Activated naive CD4-positive, alpha-beta T cell treated with anti-CD3 and anti-CD28 coated beads, Interleukin-2, amount 50 U/mL, for 24 hours (primary cell): ENCODE measurements around the gene ITGB2.

Experiments used
- H3K27ac Mint-ChIP-seq: one replicate; pipeline ENCODE4 v1.8.0; 2021; ENCODE audit warnings: mild to moderate bottlenecking, mixed read lengths
- H3K27me3 Mint-ChIP-seq: one replicate; pipeline ENCODE4 v1.8.0; 2021; ENCODE audit warnings: mixed read lengths
- H3K36me3 Mint-ChIP-seq: one replicate; pipeline ENCODE4 v1.8.0; 2021; ENCODE audit warnings: mixed read lengths
- H3K4me1 Mint-ChIP-seq: one replicate; pipeline ENCODE4 v1.8.0; 2021; ENCODE audit warnings: mixed read lengths
- H3K4me3 Mint-ChIP-seq: one replicate; pipeline ENCODE4 v1.8.0; 2021; ENCODE audit warnings: mild to moderate bottlenecking, mixed read lengths
- H3K9me3 Mint-ChIP-seq: one replicate; pipeline ENCODE4 v1.8.0; 2021; ENCODE audit warnings: mixed read lengths

ITGB2 gene

DNA sequence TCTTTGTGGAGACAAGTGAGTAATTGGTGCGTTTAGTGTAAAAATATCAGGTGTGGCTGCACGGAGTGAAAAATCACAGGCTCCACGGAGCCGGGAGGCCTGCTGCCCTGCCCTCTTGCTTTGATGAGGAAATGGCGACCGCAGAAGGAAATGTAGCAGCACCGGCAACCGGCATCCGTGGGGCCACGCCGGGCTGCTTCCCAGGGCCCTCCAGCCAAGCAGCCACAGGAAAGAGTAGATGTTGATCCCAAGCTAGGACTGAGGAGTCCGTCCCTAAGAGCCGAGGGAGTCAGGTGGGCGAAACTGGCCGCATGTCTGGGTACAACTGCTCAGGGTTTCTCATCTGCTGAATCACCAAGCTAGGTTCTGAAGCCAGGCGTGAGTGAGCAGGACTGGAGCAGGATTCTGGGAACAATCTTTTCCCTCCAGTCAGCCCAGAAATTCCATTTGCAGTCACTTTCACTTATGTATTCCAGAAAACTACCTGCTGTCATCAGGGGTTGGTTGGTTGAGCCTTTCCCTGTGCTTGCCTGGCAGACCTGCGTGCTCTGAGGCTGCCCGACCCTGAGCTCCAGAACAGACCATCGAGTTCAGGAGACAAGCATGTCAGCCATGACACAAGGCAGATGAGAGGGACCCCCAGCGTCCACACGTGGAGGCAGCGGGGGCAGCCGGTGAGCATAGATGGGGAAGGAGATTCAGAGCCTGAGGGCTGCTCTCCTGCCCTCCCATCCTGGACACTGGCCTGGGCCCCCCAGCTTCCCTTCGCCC, 5.8 kb upstream of the ITGB2 start:
- Mint-ChIP-seq H3K9me3 (no peaks in the 10 kb centered on the region), H3K36me3 (no peaks in the 10 kb centered on the region), H3K4me1 (peaks cover 94% of the 10 kb centered on the region), H3K27me3 (no peaks in the 10 kb centered on the region), H3K27ac (peak overlapping the region; percentile 99), H3K4me3 (peak overlapping the region; percentile 89)

DNA sequence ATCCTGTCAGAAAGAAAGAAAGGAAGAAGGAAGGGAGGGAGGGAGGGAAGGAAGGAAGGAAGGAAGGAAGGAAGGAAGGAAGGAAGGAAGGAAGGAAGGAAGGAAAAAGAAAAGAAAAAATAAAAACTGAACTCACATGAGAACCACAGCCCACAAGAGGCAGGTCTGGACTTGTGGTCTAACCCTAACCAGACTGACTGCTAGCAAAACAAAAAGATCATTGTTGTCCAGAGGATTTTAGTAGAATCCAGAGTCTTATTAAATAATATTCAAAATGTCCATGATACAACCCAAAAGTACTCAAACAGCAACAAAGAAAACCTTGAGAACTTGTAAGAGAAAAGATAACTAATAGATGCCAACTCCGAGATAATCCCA, 4.7 kb upstream of the ITGB2 start:
- Mint-ChIP-seq H3K4me1 (peaks cover 91% of the 10 kb centered on the region), H3K27ac (peak overlapping the region; percentile 91), H3K9me3 (no peaks in the 10 kb centered on the region), H3K4me3 (peak overlapping the region; percentile 84), H3K36me3 (no peaks in the 10 kb centered on the region), H3K27me3 (no peaks in the 10 kb centered on the region)

DNA sequence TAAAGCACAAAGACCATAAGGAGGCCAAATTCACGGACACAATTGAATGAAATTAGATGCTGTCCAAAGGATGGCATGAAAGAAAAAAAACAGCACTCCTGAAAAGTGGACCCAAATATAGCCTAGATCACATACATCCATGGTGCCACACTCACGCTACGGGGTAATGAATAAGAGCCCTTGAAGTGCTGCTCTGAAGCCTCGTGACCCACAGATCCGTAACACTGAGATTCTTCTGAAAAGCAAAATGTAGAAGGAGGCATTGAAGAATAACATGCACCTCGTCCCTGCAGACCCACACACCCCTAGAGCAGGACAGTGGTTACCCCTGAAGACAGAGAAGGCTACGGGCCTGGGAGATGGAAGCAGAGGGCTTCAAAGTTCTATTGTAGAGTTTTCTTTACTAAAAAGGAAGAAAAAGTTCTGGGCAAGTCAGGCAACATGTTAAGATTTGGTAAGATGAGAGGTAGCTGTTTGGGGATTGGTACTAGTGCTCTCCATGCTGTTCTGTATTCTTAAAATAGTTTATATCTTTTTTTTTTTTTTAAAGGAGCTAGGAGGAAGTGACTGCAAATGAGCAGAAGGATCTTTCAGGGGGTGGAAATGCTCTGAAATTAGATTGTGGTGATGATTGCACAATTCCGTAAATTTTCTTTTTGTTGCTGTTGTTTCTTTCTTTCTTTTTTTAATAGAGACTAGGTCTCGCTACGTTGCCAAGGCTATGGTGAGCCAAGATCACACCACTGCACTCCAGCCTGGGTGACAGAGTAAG, 4.1 kb upstream of the ITGB2 start:
- peaks cover 2% of the 10 kb centered on the region for H3K36me3 Mint-ChIP-seq
- peak overlapping the region; percentile 84 for H3K4me3 Mint-ChIP-seq
- peak overlapping the region; percentile 84 for H3K27ac Mint-ChIP-seq
- peaks cover 85% of the 10 kb centered on the region for H3K4me1 Mint-ChIP-seq
- H3K9me3 Mint-ChIP-seq = no peaks in the 10 kb centered on the region
- H3K27me3 Mint-ChIP-seq = no peaks in the 10 kb centered on the region

DNA sequence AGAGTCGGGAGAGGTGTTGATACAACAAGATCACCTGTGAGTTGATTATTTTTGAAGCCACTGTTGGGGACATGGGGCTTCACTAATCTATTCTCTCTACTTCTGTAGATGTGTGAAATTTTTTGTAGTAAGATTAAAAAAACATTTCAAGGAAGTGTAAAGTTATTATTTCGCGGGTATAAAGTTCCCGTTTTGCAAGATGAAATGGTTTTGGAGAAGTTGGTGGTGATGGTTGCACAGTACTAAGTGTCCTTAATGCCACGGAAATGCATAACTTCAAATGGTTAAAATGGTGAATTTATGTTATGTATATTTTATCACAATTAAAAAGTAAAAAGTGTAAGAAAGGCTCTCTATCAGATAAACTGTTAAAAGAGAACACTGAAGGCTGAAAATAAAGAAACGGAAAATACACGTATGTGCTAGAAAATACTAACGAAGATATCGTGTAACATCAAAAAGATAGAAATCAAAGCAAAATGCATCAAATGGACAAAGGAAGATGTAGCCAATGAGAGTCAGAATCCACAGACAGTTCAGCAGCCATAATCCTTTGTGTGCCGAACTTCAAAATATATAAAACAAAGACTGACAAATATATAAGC, 2.9 kb upstream of the ITGB2 start:
- H3K27me3 Mint-ChIP-seq = no peaks in the 10 kb centered on the region
- peaks cover 76% of the 10 kb centered on the region for H3K4me1 Mint-ChIP-seq
- H3K4me3 Mint-ChIP-seq = peak overlapping the region; percentile 84
- H3K36me3 Mint-ChIP-seq = peaks cover 3% of the 10 kb centered on the region
- H3K9me3 Mint-ChIP-seq = no peaks in the 10 kb centered on the region
- peak overlapping the region; percentile 84 for H3K27ac Mint-ChIP-seq

DNA sequence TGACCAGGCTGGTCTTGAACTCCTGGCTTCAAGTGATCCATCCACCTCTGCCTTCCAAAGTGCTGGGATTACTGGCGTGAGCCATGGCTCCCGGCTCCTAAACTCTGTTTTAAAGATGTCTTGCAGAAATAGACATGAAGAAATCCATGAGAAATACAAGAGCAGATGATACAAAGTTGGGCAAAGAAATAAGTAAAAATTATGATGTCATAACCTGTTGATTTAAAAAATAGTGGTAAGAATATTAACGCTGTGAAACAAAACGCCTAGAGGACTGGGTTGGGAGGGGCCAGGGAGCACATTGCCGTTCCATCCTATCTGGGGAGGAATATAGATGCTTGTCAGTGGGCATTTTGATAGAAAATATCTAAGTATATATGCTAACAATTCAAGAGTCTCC, 1.2 kb upstream of the ITGB2 start:
- Mint-ChIP-seq H3K36me3 (peaks cover 5% of the 10 kb centered on the region), H3K9me3 (no peaks in the 10 kb centered on the region), H3K4me3 (peak overlapping the region; percentile 98), H3K27me3 (no peaks in the 10 kb centered on the region), H3K27ac (peak overlapping the region; percentile 93), H3K4me1 (peaks cover 77% of the 10 kb centered on the region)

DNA sequence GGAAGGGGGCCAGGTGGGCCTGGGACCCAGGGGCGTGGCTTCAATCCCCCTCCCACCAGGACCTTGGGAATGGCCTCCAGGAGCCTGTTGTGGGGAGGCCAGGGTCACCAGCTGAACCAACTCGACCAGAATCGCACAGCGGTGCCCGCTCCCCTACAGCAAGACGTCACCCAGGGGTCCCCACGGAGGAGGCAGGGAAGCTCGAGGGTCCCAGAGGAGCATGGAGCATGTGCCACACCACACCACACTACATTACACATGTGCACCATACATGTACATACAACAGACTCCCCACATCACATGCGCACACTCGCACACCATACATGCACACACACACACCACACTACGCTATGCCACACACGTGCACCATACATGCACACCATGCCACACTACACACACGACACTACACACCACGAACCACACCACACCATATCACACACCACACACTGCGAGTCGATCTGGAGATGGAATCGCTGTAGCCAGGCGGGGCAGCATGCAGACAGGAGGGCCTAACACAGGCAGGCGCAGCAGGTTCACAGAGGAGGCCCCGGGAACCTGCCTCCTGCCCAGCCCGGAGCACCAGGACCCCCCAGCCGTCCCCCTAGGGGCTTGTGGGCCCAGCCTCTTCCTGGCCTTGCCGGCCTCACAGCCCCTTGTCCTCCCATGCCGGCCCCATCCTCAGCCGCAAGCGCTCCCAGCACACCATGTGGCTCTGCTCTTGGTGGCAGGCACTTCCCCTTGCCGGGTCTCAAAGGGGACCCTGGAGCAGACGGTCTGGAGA, 596 bp downstream of the ITGB2 start:
- H3K27ac Mint-ChIP-seq = peak overlapping the region; percentile 99
- H3K4me1 Mint-ChIP-seq = peaks cover 77% of the 10 kb centered on the region
- H3K27me3 Mint-ChIP-seq = no peaks in the 10 kb centered on the region
- peaks cover 6% of the 10 kb centered on the region for H3K36me3 Mint-ChIP-seq
- H3K9me3 Mint-ChIP-seq = no peaks in the 10 kb centered on the region
- peak overlapping the region; percentile 98 for H3K4me3 Mint-ChIP-seq

DNA sequence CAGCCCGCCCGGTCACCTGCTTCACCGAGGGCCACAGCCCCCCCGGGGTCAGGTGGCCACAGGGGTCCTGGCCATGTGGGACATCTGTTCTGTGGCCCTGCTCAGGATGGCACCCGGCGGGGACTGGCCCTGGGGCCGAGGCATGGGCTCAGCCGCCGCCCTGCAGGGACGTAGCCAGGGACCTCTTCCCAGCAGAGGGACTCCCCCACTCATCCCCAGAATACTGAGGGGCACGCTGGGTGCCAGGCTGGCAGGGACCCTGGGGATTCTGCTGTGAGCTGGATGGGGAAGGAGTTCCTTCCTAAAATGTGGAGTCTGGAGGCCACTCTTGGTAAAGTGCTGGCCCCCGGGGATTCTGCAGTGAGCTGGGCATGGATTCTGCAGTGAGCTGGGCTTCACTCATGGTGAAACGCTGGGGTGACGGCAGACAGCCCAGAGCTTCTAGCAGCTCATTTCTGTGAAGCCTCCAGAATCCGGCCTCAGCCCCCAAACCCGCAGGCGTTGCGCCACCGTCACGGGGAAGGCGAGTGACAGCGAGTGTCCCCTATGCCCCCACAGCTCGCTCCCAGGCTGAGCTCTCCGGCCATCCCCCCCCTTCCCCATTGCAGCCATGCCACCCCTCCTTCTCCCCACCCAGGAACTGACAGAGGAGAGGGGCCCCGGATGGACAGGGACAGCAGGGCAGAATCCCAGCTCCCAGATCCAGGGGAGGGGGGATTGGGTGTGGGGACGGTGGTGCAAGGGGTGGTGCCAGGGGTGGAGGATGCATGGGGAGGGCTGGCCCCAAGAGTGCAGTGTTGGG, 1.4 kb downstream of the ITGB2 start:
- peak overlapping the region; percentile 10 for H3K27ac Mint-ChIP-seq
- peak overlapping the region; percentile 98 for H3K4me3 Mint-ChIP-seq

DNA sequence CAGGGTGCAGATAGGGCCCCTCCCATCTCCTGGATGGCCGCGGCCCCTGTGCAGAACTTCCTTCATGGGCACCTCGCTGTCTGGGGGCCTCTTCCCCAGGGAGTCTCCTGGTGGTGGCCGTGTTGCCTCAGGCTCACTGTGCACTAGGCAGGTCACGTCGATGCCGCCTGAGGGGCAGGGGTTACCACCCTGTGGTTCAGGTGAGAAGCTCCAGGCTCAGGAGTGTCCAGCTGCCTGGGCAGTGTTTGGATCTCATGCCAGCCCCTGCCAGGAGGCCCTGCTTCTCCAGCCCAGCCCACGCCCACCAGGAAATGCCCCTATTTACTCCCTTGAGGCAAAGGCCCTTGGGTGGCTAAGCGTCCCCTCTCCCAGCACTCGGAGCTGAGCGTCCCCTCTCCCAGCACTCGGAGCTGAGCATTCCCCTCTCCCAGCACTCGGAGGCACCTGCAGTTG, 2.1 kb downstream of the ITGB2 start:
- H3K4me3 Mint-ChIP-seq = peak overlapping the region; percentile 98
- peak overlapping the region; percentile 88 for H3K27ac Mint-ChIP-seq
- no peaks in the 10 kb centered on the region for H3K9me3 Mint-ChIP-seq
- H3K4me1 Mint-ChIP-seq = peaks cover 75% of the 10 kb centered on the region
- H3K36me3 Mint-ChIP-seq = peaks cover 6% of the 10 kb centered on the region
- H3K27me3 Mint-ChIP-seq = no peaks in the 10 kb centered on the region

More for the DNA sequence above, 1.4 kb downstream of the ITGB2 start:
- H3K9me3 Mint-ChIP-seq = no peaks in the 10 kb centered on the region
- peaks cover 6% of the 10 kb centered on the region for H3K36me3 Mint-ChIP-seq
- H3K27me3 Mint-ChIP-seq = no peaks in the 10 kb centered on the region
- peaks cover 77% of the 10 kb centered on the region for H3K4me1 Mint-ChIP-seq

DNA sequence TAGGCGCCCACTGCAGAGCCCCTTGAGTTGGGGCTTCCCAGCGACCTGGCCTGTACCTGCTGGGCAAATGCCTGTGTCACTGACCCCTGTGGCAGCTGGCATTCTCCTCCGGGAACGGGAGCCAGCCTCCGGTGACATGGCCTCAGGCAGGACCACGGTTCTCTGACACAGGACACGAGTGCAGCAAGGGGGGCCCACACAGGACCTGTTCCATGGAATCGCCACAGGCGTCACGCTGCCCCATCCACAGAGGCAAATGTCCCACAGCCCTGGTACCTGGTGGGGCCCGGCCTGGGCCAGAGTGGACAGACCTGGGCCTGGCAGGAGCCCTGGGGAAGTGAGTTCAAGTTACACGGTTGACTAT, 2.6 kb downstream of the ITGB2 start:
- Mint-ChIP-seq H3K9me3 (no peaks in the 10 kb centered on the region), H3K4me3 (peak overlapping the region; percentile 98), H3K27me3 (no peaks in the 10 kb centered on the region), H3K27ac (no peak overlapping the region), H3K4me1 (peaks cover 74% of the 10 kb centered on the region), H3K36me3 (peaks cover 6% of the 10 kb centered on the region)

DNA sequence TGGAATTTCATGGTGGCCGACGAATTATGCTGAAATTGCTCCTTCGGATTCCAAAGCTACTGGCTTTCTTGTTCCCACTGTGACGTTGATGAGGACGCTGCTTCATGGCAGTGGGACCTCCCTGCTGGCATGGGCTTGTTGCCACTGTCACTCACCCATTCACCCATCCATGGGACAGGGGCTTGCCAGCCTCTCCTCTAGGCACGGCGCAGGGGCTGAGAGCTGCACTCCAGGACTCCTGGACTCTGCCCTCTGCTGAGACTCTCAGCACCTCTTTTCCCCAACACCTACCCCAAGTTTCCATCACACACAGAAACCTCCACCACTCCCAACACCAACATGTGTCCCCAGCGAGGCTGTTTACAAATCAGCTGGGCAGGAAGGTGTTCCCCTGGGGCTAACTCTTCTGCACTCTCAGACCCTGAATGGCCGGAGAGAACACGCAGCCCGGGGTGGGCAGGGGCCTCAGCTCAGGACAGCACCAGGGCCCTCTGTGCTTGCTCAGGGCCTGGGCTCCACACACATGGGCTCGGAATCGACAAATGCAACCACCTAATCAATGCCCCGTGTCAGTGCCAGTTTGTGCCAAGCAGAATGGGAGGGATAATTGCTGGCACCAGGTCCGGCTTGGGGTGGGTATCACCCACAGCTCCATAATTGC, 3.1 kb downstream of the ITGB2 start:
- Mint-ChIP-seq H3K27ac (peak overlapping the region; percentile 59), H3K4me3 (peak overlapping the region; percentile 98), H3K27me3 (no peaks in the 10 kb centered on the region), H3K36me3 (peaks cover 6% of the 10 kb centered on the region), H3K4me1 (peaks cover 70% of the 10 kb centered on the region), H3K9me3 (no peaks in the 10 kb centered on the region)

DNA sequence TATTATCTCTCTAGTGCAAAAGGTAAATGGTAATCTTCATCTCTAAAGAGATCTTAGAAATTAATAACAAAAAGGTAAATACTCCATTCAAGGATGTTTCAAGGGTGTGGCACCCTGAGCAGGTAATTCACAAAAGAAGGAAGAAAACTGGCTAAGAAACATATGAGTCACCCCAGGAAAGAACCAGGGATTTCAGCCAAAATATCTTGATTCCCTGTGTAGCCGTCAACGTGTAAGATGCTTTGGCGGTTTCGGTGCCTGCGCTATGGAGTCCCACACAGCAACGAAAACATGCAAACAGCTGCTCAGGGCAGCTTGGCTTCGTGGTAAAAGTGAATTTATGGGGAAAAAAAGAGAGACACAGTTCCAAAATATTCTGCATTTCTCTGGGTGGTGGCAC, 3.7 kb downstream of the ITGB2 start:
- Mint-ChIP-seq H3K4me1 (peaks cover 71% of the 10 kb centered on the region), H3K4me3 (peak overlapping the region; percentile 98), H3K36me3 (peaks cover 6% of the 10 kb centered on the region)

DNA sequence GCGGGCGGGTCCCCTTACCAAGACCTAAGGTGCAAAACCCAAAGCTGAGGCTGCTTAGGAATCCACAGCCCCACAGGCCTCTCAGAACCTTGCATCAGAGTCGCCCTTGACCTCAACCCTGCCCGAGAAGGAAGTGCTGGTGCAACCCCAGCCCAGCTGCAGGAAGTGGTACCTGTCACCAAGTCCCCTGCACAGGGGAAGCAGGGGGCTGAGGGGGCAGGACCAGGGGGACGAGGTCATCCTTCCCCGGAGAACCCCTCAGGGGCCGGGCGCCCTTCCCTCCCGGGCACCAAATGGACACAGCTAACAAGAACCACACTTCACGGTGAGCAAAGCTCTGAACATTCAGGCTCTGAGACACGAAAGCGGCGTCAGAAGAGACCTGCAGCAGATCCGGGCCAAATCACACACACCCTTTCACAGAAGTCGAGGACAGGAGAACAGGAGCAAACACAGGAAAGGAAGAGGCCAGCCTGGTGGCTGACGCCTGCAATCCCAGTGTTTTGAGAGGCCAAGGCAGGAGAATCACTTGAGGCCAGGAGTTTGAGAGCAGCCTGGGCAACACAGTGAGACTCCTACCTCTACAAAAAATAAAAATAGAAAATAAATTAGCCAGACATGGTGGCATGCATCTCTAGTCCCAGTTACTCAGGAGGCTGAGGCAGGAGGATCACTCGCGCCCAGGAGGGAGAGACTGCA, 6.4 kb downstream of the ITGB2 start:
- H3K4me3 Mint-ChIP-seq = peak overlapping the region; percentile 81
- H3K9me3 Mint-ChIP-seq = no peaks in the 10 kb centered on the region
- H3K4me1 Mint-ChIP-seq = peaks cover 84% of the 10 kb centered on the region
- H3K27me3 Mint-ChIP-seq = no peaks in the 10 kb centered on the region
- H3K27ac Mint-ChIP-seq = peak overlapping the region; percentile 77
- peaks cover 4% of the 10 kb centered on the region for H3K36me3 Mint-ChIP-seq

More for the DNA sequence above, 3.7 kb downstream of the ITGB2 start:
- Mint-ChIP-seq H3K9me3 (no peaks in the 10 kb centered on the region), H3K27ac (peak overlapping the region; percentile 84), H3K27me3 (no peaks in the 10 kb centered on the region)

DNA sequence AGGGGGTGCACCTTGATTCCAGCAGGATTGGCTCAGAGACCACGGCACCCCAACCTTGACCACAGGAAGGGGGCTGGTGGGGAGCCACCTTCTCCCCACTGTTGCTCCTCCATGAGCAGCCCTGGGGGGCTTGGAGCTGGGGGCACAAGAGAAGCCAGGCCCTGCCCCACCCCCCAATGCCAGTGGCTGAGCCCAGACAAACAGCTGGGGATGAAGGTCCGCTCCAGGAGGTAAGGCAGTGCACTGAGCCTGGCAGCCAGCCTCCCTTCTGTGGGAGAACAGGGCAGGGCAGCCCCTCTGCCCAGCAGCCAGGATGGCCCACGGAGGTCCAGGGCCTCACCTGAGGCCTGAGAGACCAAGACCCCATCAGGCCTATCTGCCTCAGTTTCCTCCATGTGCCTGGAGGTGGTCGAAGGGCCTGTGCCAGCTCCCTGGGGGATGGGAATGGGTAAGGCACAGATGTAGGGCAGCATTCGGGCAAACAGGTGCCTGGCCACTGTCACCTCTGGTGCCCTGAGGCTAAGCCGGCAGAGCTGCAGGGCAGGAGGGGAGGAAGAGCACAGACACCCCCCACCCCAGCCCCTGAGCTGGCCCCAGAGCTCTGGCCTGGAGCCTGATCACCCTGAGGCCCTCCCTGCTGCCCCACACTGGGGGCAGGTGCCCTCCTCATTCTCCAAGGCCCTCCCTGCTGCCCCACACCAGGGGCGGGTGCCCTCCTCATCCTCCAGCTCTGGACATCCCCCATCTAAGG, 7.1 kb downstream of the ITGB2 start:
- Mint-ChIP-seq H3K9me3 (no peaks in the 10 kb centered on the region), H3K27me3 (no peaks in the 10 kb centered on the region), H3K27ac (peak overlapping the region; percentile 86), H3K4me3 (peak overlapping the region; percentile 81), H3K36me3 (peaks cover 4% of the 10 kb centered on the region), H3K4me1 (peaks cover 88% of the 10 kb centered on the region)
